T-helper 2 cell treated with Interferon-gamma antibody and Interleukin-4, amounts not matched to agents 100 ng/mL and 5 ng/mL, for 36 hours (primary cell): ENCODE data around the gene LY6G5B. TPM values are rescaled to one million over a fixed set of nuclear protein-coding genes. Genes with fewer than 3 reads are reported as not detected.

Experiments used
- intact Hi-C: fragments of 100-400 bp; cut with micrococcal nuclease; formaldehyde crosslinking; loops from one replicate; pipeline ENCODE4 v1.15.1; 2023
- total RNA-seq: library from RNA; stranded (reverse); gene quantifications from 2 replicates; pipeline ENCODE4 v1.2.3, GENCODE V29; 2022

Gene LY6G5B
- total RNA-seq, 1 donor from 2014 or later, result 27.9 TPM

GRCh38 chr6:31639449-31639861, 30.3 kb upstream of the LY6G5B start:
- intact Hi-C loops, result no loop called here

DNA sequence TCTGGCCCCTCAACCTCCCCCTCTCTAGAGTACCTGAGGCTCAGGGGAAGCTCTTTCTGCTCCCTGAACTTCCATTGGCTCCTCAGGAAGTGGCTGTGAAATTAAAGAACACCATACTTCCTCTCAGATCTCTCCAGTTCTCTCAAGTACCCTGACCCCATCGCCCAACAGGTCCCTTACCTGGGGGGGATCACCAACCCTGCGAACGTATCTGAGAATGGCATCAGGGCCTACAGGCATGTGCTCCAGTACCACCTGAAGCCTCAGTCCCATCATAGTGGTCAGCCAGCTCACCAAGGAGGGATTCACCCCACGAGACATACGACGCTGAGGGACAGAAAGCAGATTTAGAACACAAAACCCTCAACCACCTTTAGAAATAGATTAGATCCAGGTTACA, 29.2 kb upstream of the LY6G5B start:
- intact Hi-C loops, result no loop called here

DNA sequence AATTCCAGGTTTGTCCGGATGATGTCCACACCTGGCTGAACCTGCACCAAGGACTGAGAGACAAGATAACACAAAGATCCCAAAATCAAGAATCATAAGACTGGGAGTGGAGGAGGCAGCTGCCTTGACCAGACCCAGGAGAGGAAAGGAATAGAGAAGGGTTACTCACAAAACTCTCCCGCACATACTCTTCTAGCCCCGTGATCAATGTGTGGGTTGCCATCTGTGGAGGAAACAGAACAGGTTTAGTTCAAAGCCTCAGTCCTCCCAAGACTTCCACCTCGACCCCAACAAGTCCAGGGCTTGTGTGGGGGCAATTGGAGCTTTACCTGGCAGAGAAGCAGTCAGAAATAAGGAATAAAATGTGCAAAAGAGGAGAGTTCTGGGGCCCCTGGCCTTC, 28.4 kb upstream of the LY6G5B start:
- intact Hi-C loops, result no loop called here

- intact Hi-C loops, result no loop called here
Measured at GRCh38 chr6:31642798-31643570, 26.8 kb upstream of the LY6G5B start.

DNA sequence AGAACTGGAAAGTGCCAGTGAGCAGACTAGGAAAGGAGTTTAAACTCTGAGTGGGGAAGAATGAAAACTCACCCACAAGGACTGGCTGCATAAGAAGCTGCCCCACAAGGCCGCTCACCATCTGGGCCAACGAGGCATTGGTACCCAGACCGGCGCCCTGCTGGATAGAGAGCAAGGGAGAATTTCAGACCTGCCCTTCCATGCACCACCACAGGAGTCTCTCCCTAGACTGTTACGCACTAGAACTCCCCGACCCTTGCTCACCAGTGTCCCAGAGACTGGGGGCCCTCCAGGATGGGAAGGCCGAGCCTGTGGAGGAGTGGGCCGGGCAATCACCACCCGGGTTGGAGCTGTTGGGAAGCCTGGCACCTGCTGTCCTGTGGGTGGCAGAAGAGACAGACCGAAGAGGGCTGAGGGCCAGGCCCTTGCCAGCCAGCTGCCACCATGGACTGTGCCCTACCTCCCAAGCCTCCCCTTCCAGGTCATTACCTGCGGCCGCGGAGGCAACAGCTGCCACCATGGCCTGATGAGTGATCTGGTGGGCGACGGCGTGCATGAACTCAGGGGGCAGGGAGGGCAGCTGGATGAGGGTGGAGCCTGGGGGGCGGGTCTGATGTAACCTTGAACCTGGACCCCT, 25.8 kb upstream of the LY6G5B start:
- intact Hi-C loops, result no loop called here

GRCh38 chr6:31645325-31645724, 24.5 kb upstream of the LY6G5B start:
- intact Hi-C loops, result no loop called here

GRCh38 chr6:31651602-31652191, 18.1 kb upstream of the LY6G5B start:
- intact Hi-C loops, result loop anchor here (1.0 to 5.0 kb wide), 8 partner anchors 9 to 183 kb away; partner anchors contain the start of genes C6orf47, CLIC1, DDX39B and HSPA1B

GRCh38 chr6:31652925-31653724, 16.7 kb upstream of the LY6G5B start:
- intact Hi-C loops, result loop anchor here (1.0 to 5.0 kb wide), 8 partner anchors 7 to 182 kb away; partner anchors contain the start of genes C6orf47, CLIC1, DDX39B and HSPA1B

DNA sequence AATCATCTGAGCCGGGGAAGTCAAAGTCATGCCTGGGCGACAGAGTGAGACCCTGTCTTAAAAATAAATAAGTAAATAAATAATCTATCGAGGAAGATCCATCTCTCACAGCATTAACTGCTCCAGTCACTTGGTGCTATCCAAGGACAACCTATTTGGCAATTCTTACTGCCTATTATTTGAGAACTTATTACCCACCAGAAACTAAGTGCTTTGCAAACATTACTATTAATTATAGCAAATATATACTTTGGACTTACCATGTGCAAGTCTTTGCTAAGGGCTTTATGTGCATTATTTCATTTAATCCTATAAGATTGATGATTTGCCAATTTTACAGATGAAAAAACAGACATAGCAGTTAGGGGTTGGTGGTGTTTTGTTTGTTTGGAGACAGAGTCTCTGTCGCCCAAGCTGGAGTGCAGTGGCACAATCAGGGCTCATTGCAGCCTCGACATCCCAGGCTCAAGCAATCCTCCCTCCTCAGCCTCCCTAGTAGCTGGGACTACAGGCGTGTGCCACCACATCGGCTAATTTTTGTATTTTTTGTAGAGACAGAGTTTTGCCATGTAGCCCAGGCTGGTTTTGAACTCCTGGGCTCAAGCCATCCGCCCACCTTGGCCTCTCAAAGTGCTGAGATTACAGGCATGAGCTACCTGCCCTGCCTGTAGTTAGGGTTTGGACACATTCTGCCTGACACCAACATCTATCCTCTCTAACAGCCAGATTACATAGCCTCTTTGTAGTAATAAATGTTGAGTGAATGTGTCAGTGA, 15.0 kb upstream of the LY6G5B start:
- intact Hi-C loops, result loop anchor here (5.0 kb wide), 1 partner anchor 83 kb away; the partner anchor contains the start of gene CLIC1

DNA sequence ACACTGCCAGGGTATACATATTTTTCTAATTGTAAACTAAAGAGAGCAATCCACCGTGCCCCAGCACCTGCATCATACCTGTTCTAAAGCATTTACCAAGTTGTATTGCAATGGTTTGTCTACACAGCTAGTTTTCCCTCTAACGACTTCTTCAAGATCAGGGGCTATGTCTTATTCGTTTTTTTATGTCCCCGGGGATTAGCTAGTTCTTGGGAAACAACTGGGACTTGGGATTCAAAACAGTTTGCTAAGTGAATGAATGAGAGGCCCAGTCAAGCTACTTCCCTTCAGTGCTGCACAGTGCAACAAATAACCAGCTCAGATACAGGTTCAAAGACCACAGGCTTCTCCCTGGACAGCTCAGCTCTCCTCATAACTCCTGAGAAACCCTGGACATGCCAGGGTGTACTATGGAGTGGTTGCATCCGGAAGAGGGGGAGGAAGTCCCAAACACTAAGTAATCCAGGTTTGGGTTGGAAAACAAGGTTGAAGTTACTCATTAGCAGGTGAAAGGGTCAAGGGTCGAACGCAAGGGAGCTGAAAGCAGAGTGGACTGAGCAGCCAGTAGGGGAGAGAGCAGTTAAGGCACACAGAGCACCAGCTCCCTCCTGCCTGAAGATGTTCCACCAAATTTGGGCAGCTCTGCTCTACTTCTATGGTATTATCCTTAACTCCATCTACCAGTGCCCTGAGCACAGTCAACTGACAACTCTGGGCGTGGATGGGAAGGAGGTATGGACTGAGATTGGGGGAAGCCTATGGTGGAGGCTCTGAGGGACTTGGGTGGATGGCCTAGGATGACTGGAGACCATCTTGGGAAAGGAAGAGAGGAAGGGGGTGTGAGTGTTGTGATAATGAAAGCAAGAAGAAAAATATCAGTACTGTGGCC, 14.2 kb upstream of the LY6G5B start, which contains the start of gene APOM:
APOM (plus strand) TSS at position 546 of the 889 bp plus-strand sequence; CDS start at position 619, 73 bp downstream.
- intact Hi-C loops, result no loop called here

- intact Hi-C loops, result no loop called here
Measured at GRCh38 chr6:31657406-31658157, 12.2 kb upstream of the LY6G5B start.

GRCh38 chr6:31658158-31658688, 11.6 kb upstream of the LY6G5B start:
- intact Hi-C loops, result no loop called here

GRCh38 chr6:31658983-31659648, 10.7 kb upstream of the LY6G5B start:
- intact Hi-C loops, result no loop called here

DNA sequence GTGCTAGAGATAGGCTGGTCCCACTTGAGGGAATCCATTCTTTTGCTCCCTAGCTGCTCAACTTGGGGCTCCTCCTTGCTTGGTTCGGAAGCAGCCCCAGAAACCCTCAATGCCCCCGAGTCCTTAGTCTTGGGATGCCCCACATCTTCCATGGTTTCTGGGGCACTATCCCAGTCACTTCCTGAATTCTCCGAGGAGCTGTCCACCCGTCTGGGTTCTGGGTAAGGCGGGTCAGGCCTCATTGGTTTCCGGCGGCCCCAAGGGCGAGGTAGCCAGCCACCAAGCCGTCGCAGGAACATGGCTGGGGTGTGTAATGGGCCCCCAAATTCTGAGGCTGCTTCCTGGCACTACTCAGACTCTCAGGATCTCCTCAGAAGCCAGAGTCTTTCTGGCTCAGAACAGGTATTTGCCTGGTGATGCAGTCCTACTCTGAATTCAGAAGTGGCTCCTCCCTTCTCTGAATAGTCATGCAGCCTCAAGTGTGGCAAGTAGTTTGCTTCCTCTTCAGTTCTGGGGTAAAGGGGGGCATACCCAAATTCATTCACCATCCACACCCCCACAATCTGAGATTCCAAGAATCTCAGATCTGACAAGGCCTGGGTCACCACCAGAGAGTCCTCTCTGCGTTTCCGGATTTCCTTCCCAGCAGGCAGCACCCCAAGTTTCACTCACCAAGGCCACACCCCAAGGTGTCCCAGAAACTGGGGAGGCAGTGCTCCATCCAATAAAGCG, 10.0 kb upstream of the LY6G5B start:
- intact Hi-C loops, result loop anchor here (1.0 to 10.0 kb wide), 2 partner anchors 8 to 515 kb away; partner anchors contain the start of genes AGPAT1, BAG6 and RNF5

DNA sequence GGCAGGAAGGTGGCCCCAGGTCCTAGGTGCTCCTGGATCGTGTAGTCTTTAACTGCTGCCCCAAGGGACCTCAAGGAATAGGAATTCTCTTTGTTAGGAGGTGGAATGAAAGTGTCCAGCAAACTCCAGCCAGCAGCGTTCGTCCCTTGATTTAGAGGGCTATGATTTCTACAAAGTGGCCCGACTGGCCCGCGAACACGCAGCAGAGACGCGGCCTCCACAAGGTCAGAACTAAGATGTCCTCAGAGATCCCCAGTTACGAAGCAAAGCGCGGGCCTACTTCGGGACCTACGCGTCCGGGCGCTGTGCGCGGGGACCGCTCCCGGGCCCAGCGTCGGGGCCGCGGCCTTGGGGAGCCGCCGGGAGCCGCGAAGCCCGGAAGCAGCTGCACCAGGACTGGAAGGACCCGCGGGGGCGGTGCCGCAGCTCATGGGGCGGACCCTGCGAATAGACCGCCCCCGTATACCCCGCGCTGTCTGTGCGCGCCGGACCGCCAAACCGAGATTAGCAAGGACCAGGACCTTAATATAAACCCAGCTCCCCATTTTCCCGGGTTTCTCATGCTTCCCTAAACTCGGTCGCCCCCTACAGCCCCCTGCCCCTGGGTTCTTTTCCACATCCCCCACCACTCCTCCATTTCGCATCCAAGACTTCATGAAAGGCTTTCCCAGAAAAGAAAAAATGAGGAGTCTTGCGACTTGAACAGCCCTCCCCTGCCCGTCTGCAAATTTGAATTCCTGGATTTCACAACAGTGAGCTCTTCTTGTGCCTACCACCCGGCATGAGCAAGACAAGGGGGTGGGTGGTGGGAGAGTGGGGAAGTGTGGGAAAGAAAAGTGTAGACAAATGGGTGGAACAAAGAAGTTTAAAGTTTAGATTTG, 9.2 kb upstream of the LY6G5B start, which contains the start of gene C6orf47:
C6orf47 (minus strand) TSS at position 398 of the 881 bp plus-strand sequence. CDS start 831 bp downstream, outside the sequence.
- intact Hi-C loops, result loop anchor here (1.0 to 10.0 kb wide), 2 partner anchors 8 to 514 kb away; partner anchors contain the start of genes AGPAT1, BAG6 and RNF5
